K562 (cell line): ENCODE results near the gene KLK15. TPM values are rescaled to one million over a fixed set of nuclear protein-coding genes. Genes with fewer than 3 reads are reported as not detected.

Experiments
- BCOR ChIP-seq: fragments of 450-650 bp; IDR thresholded peaks from 2 replicates; pipeline ENCODE4 v1.6.1; 2016
- CREB1 ChIP-seq, 2 experiments: sonication (generic) in 1 of 2; formaldehyde crosslinking in 1 of 2; IDR thresholded peaks; 2 replicates each; pipeline versions ENCODE4 v1.6.1 to v1.8.0; 2012 to 2022; ENCODE audit warnings: inconsistent platforms in 1 of 2, mild to moderate bottlenecking in 1 of 2, missing genetic modification reagents in 1 of 2, moderate library complexity in 1 of 2
- CTCFL ChIP-seq: IDR thresholded peaks from 2 replicates; pipeline ENCODE4 v1.6.1; 2011; ENCODE audit warnings: borderline replicate concordance, low read depth, mild to moderate bottlenecking, moderate library complexity, low read length; ENCODE audit not compliant: insufficient read depth, poor library complexity, severe bottlenecking
- EP400 ChIP-seq: fragments of 450-650 bp; IDR thresholded peaks from 2 replicates; pipeline ENCODE4 v1.6.1; 2017; ENCODE audit warnings: antibody characterized with exemption, mild to moderate bottlenecking, moderate library complexity
- FOXM1 ChIP-seq, 2 experiments: fragments of 450-650 bp in 1 of 2; sonication (generic) in 1 of 2; formaldehyde crosslinking in 1 of 2; IDR thresholded peaks; 2 replicates each; pipeline versions ENCODE4 v1.6.1 to v1.9.0; 2017 to 2022; ENCODE audit warnings: low read depth in 2 of 2, mild to moderate bottlenecking in 2 of 2, missing genetic modification reagents in 1 of 2, moderate library complexity in 1 of 2
- HDAC8 ChIP-seq: fragments of 450-650 bp; IDR thresholded peaks from 2 replicates; pipeline ENCODE4 v1.6.1; 2016; ENCODE audit warnings: mild to moderate bottlenecking, missing genetic modification characterization, moderate library complexity, missing compliant biosample characterization
- MBD2 ChIP-seq: sonication (generic); IDR thresholded peaks from 2 replicates; pipeline ENCODE4 v1.6.1; 2016; ENCODE audit warnings: low read depth, borderline replicate concordance
- NCOA6 ChIP-seq: fragments of 450-650 bp; IDR thresholded peaks from 2 replicates; pipeline ENCODE4 v1.6.1; 2017; ENCODE audit warnings: mild to moderate bottlenecking
- NFIC ChIP-seq: fragments of 450-650 bp; IDR thresholded peaks from 2 replicates; pipeline ENCODE4 v1.6.1; 2017; ENCODE audit warnings: mild to moderate bottlenecking, inconsistent platforms
- NR1H2 ChIP-seq: sonication (generic); formaldehyde crosslinking; IDR thresholded peaks from 2 replicates; pipeline ENCODE4 v1.4.0; 2020; ENCODE audit warnings: mild to moderate bottlenecking, missing genetic modification reagents
- REST ChIP-seq, 2 experiments: fragments of 450-650 bp; formaldehyde crosslinking in 1 of 2; IDR thresholded peaks; 2 replicates each; pipeline versions ENCODE4 v1.4.0 to v1.6.1; 2014 to 2020; ENCODE audit warnings: mild to moderate bottlenecking in 2 of 2, borderline replicate concordance in 1 of 2, low read depth in 1 of 2
- SUPT5H ChIP-seq: fragments of 450-650 bp; IDR thresholded peaks from 2 replicates; pipeline ENCODE4 v1.6.1; 2016
- ZBTB1 ChIP-seq: sonication (generic); formaldehyde crosslinking; IDR thresholded peaks from 2 replicates; pipeline ENCODE4 v1.8.1; 2023; ENCODE audit warnings: missing genetic modification reagents, low read depth, mild to moderate bottlenecking, borderline replicate concordance
- ZFX ChIP-seq: sonication (generic); formaldehyde crosslinking; IDR thresholded peaks from 2 replicates; pipeline ENCODE4 v1.8.0; 2022; ENCODE audit warnings: mild to moderate bottlenecking, missing genetic modification reagents, moderate library complexity
- ZNF431 ChIP-seq: sonication (generic); formaldehyde crosslinking; IDR thresholded peaks from 2 replicates; pipeline ENCODE4 v1.8.0; 2022; ENCODE audit warnings: mild to moderate bottlenecking, missing genetic modification reagents
- ZNF511 ChIP-seq: sonication (generic); formaldehyde crosslinking; IDR thresholded peaks from 2 replicates; pipeline ENCODE4 v1.8.0; 2022; ENCODE audit warnings: mild to moderate bottlenecking, missing genetic modification reagents
- polyA plus RNA-seq, 8 experiments: library from polyadenylated mRNA; depleted of rRNA in 4 of 8; stranded (reverse) in 5 of 8; unstranded in 3 of 8; fragments of >200 nt; fragmentation: Nextera tagmentation in 2 of 8; fragmentation: Illumina TruSeq in 1 of 8; extraction: Ambion mirVana in 2 of 8; extraction: Trizol in 1 of 8; gene quantifications; 2 replicates each; pipeline versions ENCODE4 v1.2.1 to v1.2.3, GENCODE V29; 2011 to 2014; ENCODE audit warnings: inconsistent platforms in 1 of 8, missing spikeins in 1 of 8
- total RNA-seq, 7 experiments: library from RNA; depleted of rRNA in 6 of 7; stranded (reverse); fragments of >200 nt in 6 of 7; fragmentation: Illumina TruSeq in 2 of 7; extraction: Trizol in 2 of 7; gene quantifications; 2 replicates each; pipeline versions ENCODE4 v1.2.1 to v1.2.3, GENCODE V29; 2011 to 2021; ENCODE audit warnings: low replicate concordance in 1 of 7

The KLK15 gene
- total and polyA plus RNA-seq, 9 of the 15 experiments (the other 6 are each of a cell fraction or from before 2014, with no cell fraction given) = not detected

- TF ChIP-seq ZNF511 (peak; percentile 32; the same call in 1 of the 2 replicates), BCOR (peak; percentile 32; the same call in 1 of the 2 replicates), ZFX (peak; percentile 86), ZNF431 (CRISPR knock-in tag) (no peak), NR1H2 (no peak), EP400 (peak; percentile 61), NCOA6 (peak; percentile 78), SUPT5H (peak; percentile 76), CREB1 (IDR thresholded peaks at IDR 0.05) (peak; percentile 85), CREB1 (CRISPR knock-in tag; IDR thresholded peaks at IDR 0.05) (peak; percentile 83), MBD2 (0 out of 2 replicates have a peak, but pooled peaks have one; percentile 45), NFIC (peak; percentile 53), CTCFL (no peak), HDAC8 (tag) (0 out of 2 replicates have a peak, but pooled peaks have one; percentile 61), ZBTB1 (CRISPR knock-in tag) (no peak), FOXM1 (IDR thresholded peaks at IDR 0.05; ENCODE audit: low read depth) (no peak), FOXM1 (CRISPR knock-in tag; IDR thresholded peaks at IDR 0.05; ENCODE audit: low read depth) (0 out of 2 replicates have a peak, but pooled peaks have one; percentile 64), REST (IDR thresholded peaks at IDR 0.05; ENCODE audit: borderline replicate concordance) (peak; percentile 50), REST (CRISPR knock-in tag; IDR thresholded peaks at IDR 0.05; ENCODE audit: low read depth) (no peak; the same call in 1 of the 2 replicates)
Observed at GRCh38 chr19:50835785-50836542, 2.6 kb upstream of the KLK15 start (continued).
